GM19468 (cell line): ENCODE results near the gene CEPT1.
"Not testable (repeated sequence)": the region's sequence is repeated elsewhere in the genome, so short reads cannot be mapped to it uniquely, and the experiment has no call there.

Experiments
- ATAC-seq: cut with Tn5 transposase; IDR thresholded peaks from one replicate; pipeline ENCODE4 v1.9.1; 2021; ENCODE audit warnings: mild to moderate bottlenecking, moderate library complexity, moderate number of reproducible peaks; ENCODE audit not compliant: unreplicated experiment; ENCODE audit errors: extremely low read depth

CEPT1 gene

DNA sequence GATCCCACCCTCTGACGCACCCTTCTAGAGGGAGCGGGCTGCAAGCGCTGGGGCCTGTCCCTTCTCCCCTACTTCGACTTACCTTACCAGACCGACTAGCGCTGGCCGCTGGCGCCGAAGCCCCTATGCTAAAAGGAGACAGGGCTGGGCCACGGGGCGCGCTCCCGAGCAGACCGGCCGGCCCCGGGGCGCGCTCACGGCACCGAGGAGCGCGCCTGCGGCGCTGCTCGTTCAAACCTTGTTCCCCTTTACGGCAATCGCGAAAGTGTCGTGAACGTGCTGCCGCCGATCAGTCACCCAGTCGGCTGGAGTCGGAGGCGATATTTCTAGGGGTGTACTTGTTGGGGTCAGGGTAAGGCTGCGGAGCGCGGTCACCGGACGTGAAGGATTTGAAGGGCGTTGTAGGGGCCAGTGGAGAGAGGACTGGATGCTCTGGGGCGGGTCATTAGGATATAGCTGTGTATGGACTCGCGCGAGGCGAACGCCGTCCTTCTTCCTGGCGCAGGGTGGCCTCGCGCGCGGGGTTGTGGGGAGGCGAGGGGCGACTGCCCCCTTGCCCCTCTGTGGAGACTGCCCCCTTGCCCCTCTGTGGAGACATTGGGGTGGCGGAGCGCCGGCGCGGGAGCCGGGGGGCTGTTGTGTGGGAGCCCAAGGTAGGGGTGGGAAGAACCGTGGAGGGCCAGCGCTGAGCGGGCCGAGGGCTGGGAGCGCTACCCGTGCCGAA lies at the start of gene CEPT1, which contains the start of gene DRAM2:
Gene CEPT1 (plus strand): TSS at position 268 of the 724 bp plus-strand sequence. CDS start 7,492 bp downstream, outside the sequence.
Gene DRAM2 (minus strand): TSS at position 138 of the 724 bp plus-strand sequence. CDS start 8,539 bp downstream, outside the sequence.
- ATAC-seq, result peak; percentile 47

DNA sequence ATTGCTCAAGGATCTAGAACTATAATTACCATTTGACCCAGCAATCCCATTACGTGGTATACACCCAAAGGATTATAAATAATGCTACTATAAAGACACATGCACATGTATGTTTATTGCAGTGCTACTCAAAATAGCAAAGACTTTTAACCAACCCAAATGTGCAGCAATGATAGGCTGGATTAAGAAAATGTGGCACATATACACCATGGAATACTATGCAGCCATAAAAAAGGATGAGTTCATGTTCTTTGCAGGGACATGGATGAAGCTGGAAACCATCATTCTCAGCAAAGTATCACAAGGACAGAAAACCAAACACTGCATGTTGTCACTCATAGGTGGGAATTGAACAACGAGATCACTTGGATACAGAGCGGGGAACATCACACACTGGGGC lies 44.6 kb upstream of the CEPT1 start:
- ATAC-seq, result not testable (repeated sequence)

DNA sequence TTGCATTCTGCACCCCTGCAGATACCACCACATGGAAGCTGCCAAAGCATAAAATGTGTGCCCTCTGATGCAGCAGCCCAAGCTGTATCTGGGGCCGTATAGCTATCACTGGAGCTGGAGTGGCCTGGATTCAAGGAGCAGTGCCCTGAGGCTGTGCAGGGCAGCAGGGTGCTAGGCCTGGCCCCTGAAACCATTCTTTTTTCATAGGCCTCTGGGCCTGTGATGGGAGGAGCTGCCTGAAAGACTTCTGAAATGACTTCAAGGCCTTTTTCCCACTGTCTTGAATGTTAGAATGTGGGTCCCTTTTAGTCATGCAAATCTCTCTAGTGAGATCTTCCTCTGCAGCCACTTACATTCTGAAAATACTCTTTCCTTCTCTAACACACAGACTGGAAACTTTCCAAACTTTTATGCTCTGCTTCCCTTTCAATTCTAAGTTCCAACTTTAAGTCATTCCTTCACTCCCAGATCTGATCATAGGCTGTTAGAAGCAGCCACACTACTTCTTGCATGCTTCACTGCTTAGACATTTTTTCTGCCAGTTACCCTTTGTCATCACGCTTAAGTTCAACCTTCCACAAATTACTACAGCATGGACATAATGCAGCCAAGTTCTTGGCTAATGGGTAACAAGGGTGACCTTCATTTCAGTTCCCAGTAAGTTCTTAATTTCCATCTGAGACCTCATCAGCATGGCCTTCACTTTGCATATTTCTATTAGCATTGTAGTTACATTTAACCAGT lies 42.5 kb upstream of the CEPT1 start:
- no peak for ATAC-seq

DNA sequence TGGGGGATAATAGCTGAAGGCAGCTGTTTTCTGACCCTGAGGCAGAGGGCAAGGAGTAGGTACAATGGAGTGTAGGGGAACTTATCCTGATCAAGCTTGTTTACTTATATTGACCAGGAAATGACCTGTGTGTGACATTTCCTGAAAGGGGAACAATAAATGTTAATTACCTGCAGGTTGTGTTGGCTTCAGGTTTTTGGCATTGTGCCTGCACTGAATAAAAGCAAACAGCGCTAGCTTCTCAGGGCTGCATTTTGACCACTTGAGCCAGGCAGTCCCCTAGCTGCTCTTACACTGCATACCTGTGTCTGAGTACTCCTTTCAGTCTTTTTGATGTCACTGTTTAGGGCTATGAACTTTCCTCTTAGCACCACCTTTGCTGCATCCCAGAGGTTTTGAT lies 40.7 kb upstream of the CEPT1 start:
- ATAC-seq, result no peak

DNA sequence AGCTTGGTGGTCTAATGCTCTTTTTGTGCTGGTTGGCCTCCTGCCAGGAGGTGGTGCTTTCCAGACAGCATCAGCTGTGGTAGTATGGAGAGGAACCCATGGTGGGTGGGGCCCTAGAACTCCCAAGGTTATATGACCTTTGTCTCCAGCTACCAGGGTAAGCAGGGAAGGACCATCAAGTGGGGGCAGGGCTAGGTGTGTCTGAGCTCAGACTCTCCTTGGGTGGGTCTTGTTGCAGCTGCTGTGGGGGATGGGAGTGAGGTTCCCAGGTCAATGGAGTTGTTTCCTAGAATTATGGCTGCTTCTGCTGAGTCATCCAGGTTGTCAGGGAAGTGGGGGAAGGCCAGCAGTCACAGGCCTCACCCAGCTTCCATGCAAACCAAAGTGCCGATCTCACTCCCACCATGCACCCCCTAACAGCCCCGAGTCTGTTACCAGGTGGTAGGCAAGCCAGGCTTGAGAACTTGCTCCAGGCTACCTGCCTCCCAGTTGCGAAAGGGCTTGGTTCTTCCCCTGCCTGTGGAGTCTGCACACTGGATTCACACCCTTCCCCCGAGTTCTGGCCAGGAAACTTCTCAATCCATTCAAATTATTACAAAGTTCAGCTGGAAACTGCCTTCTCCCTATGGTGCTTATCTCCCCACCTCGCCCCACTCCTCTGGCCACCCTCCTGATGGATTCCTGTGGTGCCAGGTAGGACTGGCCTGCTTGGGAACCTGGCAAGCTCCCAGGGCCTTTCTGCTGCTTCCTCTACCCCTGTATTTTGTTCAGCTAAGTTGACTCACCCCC lies 38.0 kb upstream of the CEPT1 start:
- ATAC-seq, result no peak

DNA sequence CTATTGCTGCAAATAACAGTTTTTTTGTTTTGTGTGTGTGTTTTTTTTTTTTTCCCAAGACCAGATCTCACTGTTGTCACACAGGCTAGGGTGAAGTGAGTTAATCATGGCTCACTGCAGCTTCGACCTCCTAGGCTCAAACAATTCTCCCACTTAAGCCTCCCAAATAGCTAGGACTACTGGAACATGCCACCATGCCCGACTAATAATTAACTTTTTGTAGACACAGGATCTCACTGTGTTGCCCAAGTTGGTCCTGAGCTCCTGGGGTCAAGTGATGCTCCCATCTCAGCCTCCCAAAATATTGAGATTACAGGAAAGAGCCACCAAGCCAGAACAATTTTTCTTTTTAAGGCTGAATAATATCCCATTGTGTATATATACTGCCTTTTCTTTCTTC lies 35.0 kb upstream of the CEPT1 start:
- ATAC-seq, result no peak

DNA sequence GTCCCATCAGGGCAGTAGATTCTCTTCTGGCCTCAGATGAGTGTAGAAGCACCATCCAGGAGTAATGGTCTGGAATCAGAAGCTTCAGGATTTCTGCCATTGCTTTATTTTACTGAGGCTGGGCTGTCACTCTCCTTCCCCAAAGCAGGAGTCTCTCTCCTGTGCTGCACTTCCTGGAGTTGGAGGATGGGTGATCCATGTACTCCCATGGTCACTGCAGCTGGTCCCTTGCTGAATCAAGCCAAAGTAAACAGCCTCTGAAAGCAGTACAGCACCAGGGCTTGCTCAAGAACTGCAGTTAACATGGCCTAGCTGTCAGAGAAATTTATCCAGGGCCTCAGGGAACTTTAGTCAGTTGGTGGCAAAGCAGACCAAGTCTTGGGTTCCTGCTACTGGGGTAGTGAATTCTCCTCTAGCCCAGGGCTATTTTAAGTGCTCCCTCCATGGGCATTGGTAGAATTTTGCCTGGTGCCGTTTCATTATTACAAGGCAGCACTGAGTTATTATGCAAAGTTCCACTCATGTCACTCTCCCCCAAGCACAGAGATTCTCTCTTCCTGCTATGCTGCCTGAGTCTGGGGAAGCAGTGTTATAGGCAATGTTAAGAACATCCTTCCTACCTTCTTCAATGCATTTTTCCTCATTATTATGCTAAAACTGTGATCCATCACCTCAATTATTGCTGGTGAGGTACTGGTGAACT lies 29.7 kb upstream of the CEPT1 start:
- no peak for ATAC-seq

DNA sequence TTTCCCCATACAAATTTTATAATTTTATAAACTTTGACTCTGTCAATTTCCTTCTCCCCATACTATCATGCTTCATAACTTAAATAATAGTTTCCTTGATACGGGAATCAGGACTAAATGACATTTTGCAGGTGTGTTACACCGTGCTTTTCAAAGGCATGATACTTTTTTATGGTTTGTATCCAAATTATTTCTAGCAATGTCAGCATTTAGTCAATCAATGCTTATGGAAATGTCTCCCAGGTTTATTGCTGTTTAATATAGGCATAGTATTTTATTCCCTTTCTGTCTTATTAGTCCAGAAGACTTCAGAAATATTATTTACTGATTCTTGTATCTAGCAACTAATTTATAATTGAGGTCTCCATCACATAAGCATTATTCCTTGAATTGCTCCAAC lies 23.5 kb upstream of the CEPT1 start:
- ATAC-seq, result no peak

DNA sequence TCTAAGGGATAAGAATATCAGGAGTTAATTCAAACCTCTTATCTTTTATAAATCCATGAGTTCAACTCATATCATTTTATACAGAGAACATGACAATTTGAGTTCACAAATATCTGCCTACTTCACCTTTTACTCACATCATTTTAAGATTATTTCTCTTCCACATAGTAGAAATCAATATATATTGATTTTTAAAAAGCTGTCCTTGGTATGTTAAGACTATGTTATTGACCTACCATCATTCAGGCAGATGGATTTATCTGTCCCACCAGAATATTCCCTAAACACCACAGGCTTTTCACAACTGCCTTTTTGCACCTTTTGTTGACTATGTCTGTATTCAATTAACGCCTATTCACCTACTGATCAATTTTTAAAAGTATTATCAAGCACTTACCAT lies 13.7 kb upstream of the CEPT1 start:
- no peak for ATAC-seq

DNA sequence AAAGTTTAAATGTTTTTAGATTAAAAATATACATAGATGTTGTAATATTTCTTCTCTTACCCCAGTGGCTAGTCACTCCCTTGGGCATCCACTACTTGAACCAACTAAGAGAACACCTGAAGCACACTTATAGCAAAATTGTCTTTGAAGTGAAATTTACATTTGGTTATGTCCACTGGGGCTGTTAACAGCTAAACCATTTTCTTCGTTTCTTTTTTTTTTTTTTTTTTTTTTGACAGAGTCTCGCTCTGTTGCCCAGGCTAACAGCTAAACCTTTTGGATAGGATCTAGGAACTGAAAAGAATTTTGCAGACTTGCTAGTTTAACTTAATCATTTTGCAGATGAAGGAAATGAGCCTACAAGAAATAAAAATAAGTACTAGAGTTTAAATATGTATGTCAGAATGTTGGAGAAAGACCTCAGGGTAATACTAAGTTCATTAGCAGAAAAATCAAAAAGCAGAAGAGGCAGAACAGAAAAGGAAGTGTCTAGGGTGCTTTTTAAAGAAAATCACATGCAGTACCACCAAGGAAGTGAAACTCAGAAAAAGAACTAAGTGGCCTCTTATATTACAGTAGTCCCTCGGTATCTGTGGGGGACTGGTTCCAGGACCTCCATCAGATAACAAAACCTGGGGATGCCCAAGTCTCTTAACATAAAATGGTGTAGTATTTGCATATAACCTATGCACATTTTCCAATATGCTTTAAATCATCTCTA lies 11.9 kb upstream of the CEPT1 start:
- ATAC-seq, result peak; percentile 54

DNA sequence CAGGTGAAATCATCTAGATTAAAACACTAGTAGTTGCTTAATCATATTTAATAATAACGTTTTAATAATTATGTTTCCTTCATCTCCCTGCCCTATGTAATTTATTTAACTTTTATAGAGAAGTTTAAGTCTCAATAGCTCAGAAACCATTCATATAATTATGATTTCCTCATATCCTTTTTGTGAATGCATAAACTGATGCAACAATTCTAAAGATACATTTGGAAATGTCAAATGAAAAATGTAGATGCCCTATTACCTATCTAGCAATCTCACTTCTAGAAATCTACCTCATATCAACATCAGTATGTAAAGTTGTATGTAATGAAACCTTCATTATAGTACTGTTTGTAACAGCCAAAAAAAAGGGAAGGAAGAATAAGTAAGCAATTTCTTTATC lies 10.6 kb upstream of the CEPT1 start:
- no peak for ATAC-seq

DNA sequence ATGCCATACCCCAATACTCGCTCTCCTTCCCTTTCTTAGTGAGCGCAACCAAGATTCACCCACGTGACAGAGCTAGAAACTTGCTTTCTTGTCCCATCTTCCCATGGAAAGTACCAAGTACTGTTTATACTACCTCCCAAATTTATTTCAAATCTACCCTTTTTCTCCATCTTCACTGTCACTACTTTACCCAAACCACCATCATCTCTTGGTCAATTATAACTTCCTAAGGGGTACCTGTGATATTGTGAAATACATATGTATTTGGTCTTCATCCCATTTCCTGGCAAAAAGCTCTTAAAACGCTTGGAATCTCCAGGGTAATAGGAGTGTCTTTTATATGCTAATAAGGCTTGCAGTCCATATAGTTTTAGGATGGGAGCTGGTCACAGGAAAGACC lies 8.3 kb upstream of the CEPT1 start:
- ATAC-seq, result no peak

DNA sequence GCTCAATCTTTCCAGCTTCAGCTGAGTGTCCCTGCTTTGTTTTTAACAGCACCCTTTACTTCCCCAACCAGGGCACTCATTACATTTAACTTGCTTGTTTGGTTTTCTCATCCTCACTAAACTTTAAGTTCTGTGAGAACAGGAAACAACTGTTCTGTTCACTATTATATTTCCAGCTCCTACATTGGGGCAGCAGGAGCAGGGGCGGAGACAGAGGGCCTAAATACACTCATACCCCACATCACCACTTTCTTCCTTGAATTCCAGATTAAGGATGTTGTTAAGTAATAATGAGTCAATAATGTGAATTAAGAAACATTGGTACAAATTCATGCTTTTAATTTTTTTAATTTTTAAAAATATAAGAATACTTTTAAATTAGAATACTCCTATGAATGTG lies 6.2 kb upstream of the CEPT1 start:
- ATAC-seq, result no peak

DNA sequence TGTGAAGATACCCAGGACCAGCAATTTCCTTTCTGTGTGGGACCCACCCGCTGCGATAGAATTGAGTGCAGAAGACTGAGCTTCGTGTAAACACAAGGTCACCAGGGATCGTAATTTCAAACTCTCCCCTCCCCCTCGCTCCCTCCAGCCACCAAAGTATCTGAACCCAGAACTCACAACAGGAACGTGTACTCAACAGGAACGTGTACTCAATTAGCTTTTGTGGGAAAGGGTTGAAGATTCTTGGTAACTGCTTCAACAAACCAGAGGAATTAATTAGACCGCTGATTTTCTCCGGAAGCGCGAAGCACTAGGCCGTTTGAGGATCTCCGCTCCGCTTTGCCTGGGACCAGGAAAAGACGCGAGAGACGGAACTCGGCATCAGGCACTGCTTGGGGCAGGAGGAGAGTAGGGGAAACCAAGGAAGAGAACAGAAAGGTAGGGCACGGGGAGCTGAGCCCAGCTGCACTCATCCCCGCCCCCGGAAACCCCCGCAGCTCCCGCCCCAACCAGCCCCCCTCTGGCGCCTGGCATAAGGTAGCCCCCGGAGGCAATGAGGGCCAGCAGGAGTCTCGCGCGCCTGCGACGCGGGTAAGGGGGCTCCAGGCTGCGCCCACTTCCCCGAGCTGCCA lies 583 bp upstream of the CEPT1 start:
- ATAC-seq, result peak; percentile 3

DNA sequence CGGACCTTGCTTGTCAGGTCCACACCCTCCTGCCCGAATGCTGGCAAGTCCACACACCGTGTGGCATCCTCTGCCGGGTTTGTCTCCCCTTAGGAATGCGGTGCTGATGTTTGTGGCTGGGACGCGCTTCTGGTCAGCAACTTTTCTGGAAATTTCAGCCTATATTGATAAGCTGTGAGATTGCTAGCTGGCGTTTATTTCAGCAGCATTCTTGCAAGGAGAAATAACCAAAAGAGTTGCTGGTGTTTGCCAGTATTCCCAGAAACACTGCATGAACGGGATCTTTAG lies 601 bp downstream of the CEPT1 start:
- no peak for ATAC-seq

DNA sequence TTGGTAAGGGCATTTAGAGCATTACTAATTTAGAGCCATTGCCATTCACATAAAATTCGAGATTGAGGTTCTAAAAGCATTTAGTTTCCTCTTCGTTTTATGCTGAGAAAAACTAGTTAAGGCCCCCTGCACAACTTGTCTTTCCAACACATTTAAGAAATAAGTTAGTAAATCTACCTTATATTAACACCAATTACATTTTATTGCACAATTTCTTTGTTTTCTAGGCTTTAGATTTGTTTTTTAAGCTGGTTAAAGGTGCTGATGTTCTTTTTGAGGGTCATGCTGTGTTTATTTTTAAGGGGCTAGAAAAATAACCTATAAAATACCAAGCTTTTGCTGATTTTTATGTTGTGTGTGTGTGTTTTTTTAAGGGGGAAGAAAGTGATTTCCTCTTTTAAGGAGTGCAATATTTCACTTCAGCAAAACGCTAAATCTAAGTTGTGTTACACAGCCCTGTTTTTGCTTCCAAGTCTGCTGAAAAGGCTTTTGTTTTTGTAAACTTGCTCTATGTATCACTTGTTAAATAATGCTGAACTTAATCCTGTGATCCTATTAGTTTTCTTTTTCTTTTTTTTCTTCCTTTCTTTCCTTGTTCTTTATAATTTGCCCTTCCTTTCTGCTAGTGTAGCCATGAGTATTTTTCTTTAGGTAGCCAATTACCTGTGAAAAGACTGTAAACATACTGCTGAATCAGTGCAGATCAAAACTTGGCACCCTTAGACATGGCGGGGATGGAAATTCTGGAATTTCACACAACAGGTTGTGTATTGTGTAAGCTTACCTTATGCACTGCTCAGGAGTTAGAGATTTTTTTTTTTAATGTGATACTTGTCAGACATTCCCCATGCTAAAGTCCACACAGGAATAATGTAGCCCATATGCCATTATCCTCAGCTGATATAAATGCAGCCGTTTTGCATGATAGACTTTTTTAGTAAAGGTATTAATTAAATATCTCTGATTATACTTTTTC lies 1.5 kb downstream of the CEPT1 start:
- no peak for ATAC-seq

DNA sequence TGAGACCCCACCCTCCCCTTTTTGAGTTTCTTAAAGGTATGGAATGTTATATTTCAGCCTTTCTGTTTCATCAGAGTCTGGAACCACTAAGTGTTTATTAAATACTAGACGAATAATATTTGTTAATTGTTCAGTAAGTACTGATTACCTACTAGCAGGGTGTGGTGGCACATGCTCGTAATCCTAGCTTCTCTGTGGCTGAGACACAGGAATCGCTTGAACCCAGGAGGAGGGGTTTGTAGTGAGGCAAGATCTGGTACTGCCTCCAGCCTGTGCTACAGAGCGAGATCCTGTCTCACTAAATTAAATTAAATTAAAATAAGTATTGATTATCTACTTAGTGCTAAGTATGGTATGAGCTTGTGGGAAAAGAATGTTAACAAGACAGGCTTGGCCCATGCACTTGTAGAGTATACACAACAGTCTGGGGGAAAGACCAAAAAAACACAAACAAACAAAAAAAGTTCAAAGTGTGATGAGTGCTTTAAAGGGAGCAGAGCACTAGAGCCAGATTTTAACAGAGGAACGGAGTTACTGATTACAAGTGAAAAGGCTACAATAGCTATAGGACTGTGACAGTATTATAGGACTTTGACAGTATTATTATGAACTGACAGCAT lies 2.4 kb downstream of the CEPT1 start:
- no peak for ATAC-seq

DNA sequence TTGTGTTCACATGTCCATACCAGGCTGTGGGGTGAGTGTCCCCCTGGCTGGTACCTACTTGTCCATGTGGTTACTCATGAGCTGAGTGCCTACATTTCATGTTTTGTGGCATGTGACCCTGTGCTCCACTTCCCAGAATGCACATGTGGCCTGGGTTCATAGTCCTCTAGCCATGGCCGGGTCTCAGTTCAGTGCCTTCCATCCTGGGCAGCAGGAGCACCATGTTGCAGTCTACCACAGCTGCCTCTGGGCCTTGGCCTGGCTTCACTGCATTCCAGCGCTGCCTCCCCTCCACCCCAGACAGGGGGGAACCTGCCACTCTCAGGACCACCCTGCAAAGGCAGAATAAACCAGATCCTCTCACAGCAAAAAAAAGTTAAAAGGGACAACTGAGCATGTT lies 5.5 kb downstream of the CEPT1 start:
- no peak for ATAC-seq
